Suprapubic skin (tissue), 4 donors: ENCODE results near the gene PNMA1.

Experiments
- POLR2A ChIP-seq, 2 donors: fragments of 450-650 bp; IDR thresholded peaks; one replicate each; pipeline ENCODE4 v1.6.1; 2017; ENCODE audit warnings: antibody characterized with exemption in 2 of 2, mild to moderate bottlenecking in 2 of 2, moderate library complexity in 2 of 2
- POLR2AphosphoS5 ChIP-seq, 3 donors: sonication (generic); formaldehyde crosslinking; IDR thresholded peaks; one replicate each; pipeline ENCODE4 v1.6.1; 2017; ENCODE audit warnings: antibody characterized with exemption in 3 of 3
- TF ChIP-seq, protein P1 (sequence below), 2 donors: fragments of 200-600 bp in 1 of 2; fragments of 450-650 bp in 1 of 2; sonication (generic) in 1 of 2; IDR thresholded peaks; one replicate each; pipeline ENCODE4 v1.5.1; 2016 to 2019; ENCODE audit warnings: antibody characterized with exemption in 2 of 2, mild to moderate bottlenecking in 1 of 2, moderate library complexity in 1 of 2

DNA sequence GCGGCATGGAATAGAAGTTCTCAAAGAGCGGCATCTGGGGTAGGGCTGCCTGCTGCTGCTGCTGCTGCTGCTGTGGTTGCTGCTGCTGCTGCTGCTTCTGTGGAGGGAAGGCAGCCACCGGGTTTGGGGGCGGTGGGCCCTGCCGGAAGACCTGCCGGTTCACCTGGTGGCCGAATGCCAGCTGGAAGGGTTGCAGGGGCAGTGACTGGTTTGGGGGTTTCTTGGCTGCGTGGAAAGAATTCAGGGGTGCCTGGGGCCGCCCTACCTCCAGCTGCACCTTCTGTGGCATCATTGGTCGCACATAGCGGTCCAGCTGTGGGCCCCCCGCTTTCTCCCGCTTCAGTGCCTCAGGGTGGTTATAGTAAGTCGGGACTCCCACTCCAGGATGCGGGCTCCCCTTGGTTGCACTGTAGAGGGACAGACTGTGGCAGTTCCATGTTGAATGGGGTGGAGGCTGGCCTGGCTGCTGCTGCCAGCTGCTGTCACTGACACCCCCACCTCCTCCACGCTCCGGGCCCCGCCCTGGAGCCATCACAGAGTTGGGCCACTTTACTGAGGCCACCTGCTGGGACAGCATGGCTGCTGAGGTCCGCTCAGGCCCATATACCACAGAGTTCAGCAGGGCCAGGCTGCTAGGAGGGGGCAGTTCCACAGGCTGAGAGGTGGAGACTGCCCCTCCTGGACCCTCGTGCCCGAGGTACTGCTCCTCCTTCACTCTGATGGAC is 25.2 kb upstream of the PNMA1 start:
- TF ChIP-seq, protein P1, sequence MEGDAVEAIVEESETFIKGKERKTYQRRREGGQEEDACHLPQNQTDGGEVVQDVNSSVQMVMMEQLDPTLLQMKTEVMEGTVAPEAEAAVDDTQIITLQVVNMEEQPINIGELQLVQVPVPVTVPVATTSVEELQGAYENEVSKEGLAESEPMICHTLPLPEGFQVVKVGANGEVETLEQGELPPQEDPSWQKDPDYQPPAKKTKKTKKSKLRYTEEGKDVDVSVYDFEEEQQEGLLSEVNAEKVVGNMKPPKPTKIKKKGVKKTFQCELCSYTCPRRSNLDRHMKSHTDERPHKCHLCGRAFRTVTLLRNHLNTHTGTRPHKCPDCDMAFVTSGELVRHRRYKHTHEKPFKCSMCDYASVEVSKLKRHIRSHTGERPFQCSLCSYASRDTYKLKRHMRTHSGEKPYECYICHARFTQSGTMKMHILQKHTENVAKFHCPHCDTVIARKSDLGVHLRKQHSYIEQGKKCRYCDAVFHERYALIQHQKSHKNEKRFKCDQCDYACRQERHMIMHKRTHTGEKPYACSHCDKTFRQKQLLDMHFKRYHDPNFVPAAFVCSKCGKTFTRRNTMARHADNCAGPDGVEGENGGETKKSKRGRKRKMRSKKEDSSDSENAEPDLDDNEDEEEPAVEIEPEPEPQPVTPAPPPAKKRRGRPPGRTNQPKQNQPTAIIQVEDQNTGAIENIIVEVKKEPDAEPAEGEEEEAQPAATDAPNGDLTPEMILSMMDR (IDR thresholded peaks at IDR 0.05) = no peak
- TF ChIP-seq POLR2A (IDR thresholded peaks at IDR 0.05) (no peak), POLR2AphosphoS5 (IDR thresholded peaks at IDR 0.05) (no peak)
